Stimulated activated CD8-positive, alpha-beta memory T cell treated with anti-CD3 and anti-CD28 coated beads, Interleukin-15, amount 100 ng/mL, for 48 hours (primary cell): Measurements from ENCODE around the gene CEACAM18.
"Not testable (repeated sequence)": the region's sequence is repeated elsewhere in the genome, so short reads cannot be mapped to it uniquely, and the experiment has no call there.

ENCODE experiments used
- DNase-seq, 2 donors: peaks; one replicate each; pipeline ENCODE4 v3.0.0-alpha.2; 2020; ENCODE audit warnings: low read depth in 2 of 2

CEACAM18 gene

DNA sequence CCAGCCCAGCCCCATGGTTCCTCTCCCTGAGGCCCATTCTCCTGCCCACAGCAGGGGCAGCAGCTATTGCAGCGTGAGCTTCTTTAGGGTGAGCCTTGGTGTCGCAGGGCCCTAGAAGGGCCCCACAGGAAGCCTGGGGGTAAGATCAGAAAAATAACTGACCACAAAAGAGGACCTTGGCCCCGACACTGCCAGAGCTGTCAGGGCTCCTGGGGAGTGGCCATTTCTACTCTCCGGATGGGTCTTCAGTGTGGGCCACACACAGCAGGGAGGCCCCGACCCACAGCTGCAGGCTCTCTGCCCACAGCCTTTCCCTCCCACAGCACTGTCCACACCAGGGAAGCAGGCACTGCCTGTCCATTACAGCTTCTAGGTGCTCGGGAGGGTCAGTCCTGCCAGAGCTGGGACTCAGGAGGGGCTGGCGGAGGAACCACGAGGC, 16.6 kb upstream of the CEACAM18 start:
- DNase-seq: no peak

DNA sequence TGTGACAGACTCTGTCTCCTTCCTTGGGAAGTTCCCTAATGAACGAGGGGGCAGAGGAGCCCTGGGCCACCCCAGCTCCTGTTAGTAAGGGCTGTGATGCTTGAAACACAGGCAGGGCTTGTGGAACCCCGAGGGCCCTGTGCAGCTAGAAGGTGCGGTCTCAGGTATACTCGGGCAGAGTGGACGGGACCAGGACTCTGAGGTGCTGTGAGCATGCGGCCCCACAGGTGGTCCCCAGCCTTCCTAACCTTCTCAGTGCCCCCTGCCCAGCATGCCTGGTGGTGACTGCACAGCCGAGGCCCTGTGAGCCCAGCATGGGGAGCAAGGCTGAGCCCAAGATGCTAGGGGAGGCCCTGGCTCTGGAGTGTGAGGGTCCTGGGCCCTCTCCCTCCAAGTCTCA, 16.1 kb upstream of the CEACAM18 start:
- DNase-seq: no peak

DNA sequence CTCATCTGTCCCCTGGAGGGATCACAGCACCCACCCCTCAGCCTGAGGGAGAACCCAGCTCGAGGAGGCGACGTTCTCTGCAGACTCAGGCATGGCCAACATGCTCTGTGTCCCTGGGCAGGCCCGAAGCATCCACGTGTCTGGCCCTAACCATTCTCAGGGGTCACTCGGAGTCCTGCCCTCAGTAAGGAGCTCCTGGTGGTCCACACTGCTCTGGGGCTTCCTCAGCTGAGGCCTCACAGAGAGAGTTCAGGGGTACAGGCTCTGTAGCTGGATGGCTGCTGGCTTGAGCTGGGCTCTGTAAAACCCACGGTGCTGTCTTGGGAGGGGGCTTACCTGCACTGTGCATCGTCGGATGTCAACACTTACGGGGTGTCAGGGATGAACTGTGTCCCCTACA, 15.7 kb upstream of the CEACAM18 start:
- DNase-seq: no peak

GRCh38 chr19:51463976-51464581, 14.3 kb upstream of the CEACAM18 start:
- not testable (repeated sequence) for DNase-seq

GRCh38 chr19:51466723-51467122, 11.6 kb upstream of the CEACAM18 start:
- no peak for DNase-seq

DNA sequence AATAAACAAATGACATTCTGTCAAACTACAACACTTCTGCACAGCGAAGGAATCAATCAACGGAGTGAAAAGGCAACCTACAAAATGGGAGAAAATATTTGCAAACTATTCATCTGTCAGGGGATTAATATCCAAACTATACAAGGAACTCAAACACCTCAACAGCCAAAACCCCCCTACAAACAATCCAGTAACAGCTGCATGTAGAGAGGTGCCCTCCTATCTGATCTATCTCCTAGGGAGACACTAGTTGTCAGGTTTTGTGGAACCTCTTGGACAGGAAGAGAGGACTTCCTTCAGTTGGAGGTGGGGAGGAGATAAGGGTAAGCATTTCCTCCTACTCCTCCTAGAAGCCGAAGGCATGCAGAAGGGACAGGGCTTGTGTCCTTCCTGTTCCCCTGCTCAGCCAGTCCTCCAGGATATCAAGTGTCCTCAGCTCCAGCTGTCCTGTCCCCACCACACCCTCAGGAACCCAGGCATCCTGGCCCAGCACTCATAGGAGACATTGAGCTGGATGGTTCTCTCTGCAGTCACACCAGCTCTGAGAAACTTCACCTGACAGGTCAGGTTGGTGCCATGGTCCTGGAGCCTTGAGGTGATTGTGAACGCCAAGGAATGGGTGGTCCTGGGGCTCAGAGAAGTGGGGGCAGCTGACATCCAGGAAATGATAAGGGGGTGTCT, 10.3 kb upstream of the CEACAM18 start:
- no peak for DNase-seq

DNA sequence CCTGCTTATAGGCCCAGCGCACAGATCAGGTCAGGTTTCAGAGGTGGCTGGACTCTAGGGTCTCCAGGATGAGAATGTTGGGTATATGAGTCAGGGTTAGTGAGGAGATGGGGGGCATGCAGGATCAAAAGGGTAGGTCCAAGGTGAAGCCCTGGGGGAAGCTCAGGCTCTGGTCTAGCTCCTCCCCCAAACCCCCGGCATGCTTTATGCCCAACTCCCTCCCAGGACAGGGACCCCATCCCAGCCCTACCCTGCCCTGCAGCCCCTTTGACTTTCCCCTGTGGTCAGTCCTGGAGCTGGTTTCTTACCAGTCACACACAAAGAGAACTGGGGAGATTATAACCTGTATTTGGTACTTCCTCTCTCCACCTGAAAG, 9.8 kb upstream of the CEACAM18 start:
- no peak for DNase-seq

DNA sequence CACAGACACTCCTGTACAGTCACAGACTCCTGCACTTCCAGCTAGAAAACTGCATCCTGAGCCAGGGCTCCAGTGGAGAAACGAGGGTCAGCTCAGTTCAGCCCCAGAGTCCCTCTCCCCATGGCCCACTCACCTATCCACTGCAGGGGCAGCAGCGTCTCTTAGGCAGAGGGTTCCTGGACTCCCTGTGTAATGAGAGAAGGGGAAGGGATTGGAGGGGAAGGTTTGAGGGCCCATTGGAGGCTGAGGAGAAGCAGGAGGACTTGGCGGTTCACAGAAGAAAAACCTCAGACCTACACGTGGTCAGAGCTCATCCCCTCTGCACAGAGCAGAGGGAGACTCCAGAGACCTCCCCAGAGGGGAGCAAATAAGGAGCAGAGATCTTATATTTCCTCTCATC, 9.2 kb upstream of the CEACAM18 start:
- DNase-seq: no peak

DNA sequence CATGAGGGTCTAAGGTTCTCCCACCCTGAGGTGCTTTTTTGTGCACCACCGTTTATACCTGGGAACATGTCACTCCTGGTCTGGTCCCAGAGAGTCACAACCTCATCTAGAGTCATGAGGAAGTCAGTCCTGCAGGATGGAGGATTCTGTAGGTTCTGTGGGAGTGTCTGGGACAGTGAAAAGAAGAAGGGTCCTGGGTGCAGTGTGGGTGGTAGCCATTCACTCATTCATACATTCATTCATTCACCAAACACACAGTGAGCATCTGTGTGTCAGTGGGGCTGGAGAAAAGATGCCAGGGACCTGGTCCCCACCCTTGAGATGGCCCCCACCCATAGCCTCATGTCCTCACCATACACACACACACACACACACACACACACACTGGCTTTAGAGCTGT, 8.7 kb upstream of the CEACAM18 start:
- no peak for DNase-seq

- DNase-seq: no peak
These were observed 7.4 kb upstream of the CEACAM18 start for GRCh38 chr19:51470966-51471365.

- DNase-seq: no peak
These were observed 6.8 kb upstream of the CEACAM18 start for GRCh38 chr19:51471527-51471926.

GRCh38 chr19:51472607-51473006, 5.7 kb upstream of the CEACAM18 start:
- DNase-seq: no peak

DNA sequence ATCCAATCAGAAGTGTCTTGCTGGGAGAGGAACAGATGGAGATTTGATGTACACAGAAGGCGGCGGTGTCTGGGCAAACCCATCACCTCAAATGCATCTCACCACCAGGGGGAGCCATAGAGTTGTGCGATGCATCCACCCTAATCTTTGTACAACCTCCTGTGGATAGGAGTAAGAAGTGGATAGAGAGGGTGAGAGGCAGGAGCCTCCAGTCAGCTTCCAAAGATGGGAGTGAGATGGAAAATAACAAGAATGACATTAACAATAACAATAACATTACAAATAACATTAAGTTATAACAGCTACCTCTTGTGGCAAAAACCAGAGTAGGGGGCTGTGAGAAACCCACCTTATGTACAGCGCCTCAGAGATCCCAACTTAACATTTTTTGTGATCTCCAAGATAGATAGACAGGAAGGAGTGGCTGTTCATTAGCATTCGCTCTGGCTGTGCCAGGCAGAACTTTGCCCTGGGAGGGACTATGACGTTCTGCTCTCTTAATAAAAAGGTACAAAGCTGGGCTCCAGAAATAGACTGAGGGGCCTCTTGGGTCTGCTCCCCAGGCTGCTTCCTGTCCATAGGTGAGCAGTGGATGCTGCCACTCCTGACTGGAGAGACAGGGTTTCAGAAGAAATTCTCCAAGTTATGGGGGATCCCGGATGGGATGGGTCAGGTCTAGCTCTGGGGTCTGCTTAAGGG, 5.2 kb upstream of the CEACAM18 start:
- peak; percentile 69 to 70 for DNase-seq

GRCh38 chr19:51476164-51476563, 2.2 kb upstream of the CEACAM18 start:
- no peak for DNase-seq

DNA sequence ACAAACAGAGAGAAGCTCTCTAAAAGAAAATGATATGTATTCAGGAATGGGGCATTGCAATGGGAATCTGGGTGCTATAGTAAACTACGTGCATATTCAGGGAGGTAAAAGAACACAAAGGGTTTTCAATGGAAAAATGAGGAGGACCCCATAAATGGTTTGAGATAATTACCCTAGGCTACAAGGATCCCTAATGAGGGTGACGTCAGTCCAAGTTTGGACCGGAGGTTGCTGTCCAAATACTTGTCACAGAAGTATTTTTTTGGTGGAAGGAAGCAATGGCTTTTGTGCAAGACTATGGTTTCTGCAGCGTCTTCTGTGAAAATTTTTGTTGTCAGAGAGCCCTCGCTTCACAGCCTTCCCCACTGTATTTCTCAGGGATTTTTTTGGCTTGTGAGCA, 995 bp upstream of the CEACAM18 start:
- DNase-seq: no peak

GRCh38 chr19:51479531-51480331, 1.4 kb downstream of the CEACAM18 start:
- DNase-seq: peak; percentile 20 to 35

DNA sequence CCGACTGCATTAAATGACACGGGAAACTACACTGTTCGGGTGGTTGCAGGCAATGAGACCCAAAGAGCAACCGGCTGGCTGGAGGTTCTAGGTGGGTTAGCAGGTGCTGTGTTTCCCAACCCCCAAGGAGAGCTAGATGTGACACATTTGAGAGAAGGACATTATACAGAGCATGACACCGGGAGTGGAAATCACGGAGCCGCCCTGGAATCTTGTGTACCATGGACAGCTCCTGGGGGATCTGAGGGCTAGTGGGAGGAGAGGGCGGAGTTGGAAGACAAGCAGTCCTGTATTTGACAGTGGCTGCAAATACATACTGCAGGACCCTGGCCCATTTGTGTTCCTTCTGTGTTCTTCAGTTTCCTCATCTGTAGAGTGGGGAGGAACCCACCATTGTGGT, 2.3 kb downstream of the CEACAM18 start:
- no peak for DNase-seq

- no peak for DNase-seq
These were observed 7.8 kb downstream of the CEACAM18 start for GRCh38 chr19:51485960-51486660.

DNA sequence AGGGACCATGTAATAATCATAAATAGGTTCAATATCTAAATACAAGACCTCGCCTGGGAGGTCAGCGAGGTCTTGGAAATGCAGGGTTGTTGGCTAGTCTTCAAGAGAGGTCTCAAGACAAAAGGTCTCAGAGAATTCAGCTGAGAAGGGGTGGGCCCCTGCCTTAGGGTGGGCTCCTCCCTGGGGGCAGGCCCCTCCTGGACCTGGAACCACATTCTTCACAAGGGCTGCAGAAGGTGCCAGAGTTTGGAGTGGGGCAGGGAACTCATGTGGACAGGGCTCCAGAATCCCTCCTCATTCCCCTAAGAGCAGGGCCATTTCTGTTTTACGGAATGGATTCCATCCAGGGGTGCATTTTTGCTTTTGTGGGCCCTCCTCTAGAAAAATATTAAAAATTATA, 10.2 kb downstream of the CEACAM18 start:
- DNase-seq: no peak

DNA sequence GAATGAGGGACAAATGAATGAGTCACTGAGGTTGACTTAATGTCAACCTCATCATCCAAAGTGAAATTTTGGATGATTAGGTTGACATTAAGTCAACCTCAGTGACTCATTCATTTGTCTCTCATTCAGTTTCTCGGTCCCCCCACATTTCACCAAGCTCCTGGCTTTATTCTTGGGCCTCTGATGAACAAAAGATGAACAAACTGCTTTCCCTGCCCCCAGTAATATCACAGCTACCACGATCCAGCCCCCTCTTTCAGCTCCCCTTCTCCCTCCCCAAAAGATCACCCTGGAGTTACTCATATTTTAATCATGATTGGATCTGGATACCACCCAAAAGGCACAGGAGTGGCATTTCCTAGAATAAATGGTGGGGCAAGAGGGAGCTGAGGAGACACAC, 10.8 kb downstream of the CEACAM18 start:
- peak; percentile 21 to 30 for DNase-seq

- no peak for DNase-seq
These were observed 12.3 kb downstream of the CEACAM18 start for GRCh38 chr19:51490676-51491075.

DNA sequence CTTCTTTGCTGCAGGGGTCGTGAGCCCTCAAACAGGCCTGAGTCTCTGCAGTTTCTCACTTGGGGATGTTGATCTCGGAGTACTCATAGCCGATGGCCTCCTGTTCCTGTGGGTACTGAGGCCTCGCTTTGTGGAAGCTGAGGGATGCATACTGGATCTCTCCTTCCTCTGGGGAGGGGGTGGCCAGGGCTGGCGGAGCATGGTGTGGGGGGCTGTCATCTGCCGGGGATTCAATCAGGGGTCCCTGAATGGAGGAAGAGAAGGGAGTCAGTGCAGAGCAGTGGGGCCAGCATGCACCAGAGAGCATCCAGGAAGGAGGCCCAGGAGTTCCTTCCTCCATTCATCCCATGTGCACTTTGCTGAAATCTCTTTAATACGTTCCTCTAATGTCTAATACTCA, 13.2 kb downstream of the CEACAM18 start:
- no peak for DNase-seq
